Activated naive CD4-positive, alpha-beta T cell treated with Interleukin-2 at 50 U/mL for 16 hours (primary cell): ENCODE results near the gene LPP.

Experiments used
- DNase-seq: peaks from one replicate; pipeline ENCODE4 v3.0.0-alpha.2; 2020

Gene LPP

GRCh38 chr3:188341501-188341900 lies 187.5 kb downstream of the LPP start:
- DNase-seq = no peak

DNA sequence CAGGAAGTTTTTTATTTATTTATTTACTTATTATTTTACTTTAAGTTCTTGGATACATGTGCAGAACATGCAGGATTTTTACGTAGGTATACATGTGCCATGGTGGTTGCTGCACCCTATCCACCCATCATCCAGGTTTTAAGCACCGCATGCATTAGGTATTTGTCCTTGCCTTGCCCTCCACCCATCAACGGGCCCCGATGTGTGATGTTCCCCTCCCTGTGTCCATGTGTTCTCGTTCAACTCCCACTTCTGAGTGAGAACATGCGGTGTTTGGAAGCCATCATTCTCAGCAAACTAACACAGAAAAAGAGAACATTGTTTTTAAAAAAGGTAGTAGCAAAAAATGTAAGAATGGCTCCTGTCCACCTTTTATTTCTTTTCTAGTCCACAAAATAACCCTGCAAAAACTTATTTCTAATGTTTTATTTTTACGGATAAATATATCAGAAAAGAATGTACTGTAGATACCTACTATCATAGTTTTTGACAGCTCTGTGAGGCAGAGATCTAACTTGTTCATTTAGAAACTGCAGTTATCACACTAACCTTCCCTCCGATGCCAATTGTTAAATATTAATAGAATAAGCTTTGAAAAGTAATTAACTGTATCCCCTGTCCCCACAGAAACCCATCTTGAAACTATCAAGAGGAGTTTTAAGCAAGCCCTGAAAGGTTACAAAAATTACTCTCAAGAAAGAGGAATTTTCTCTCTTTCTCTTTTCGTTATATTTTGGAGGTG lies 189.2 kb downstream of the LPP start:
- DNase-seq = no peak

- DNase-seq = no peak
Observed at GRCh38 chr3:188343894-188344293, 189.9 kb downstream of the LPP start.

DNA sequence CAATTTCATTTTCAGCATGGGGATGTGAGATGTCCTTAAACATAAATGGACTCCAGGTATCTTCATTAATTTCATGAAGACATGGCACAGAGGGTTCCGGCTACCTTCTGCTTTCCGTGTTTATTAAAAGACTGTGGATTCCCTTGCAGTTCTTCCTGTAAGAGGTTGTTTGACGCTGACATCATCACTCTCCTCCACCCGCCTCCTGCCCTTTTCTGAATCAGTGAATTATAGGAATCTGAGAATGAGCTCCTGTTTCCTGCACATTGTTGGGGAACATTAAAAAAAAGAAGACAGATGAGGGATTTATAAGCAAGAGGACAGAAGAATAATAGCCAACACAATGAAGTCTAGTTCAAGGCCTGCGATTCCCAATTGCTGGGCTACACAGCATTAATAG lies 191.3 kb downstream of the LPP start:
- DNase-seq = no peak

- no peak for DNase-seq
Observed at GRCh38 chr3:188348435-188349244, 194.7 kb downstream of the LPP start.

GRCh38 chr3:188349351-188349901 lies 195.5 kb downstream of the LPP start:
- DNase-seq = no peak

GRCh38 chr3:188349933-188350332 lies 196.0 kb downstream of the LPP start:
- no peak for DNase-seq

DNA sequence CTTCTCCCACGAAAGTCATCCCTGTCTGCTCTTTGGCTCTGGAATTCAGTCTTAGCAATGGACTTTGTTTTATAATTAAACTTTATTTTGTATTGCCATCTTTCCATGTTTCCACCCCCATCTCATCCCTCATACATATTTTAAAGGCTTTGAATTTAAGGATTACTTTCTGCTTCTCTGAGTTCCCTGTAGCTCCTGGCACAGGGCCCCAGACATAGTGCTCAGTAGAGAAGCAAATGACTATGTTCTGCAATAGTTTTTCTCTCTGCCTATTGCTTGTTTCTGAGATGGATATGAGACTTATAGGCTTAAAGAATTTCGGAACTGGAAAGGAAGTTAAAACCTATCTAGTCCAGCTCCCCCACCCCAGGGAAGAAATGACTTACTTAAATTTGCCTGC lies 197.0 kb downstream of the LPP start:
- no peak for DNase-seq

- no peak for DNase-seq
Observed at GRCh38 chr3:188351648-188352047, 197.7 kb downstream of the LPP start.

- DNase-seq = no peak
Observed at GRCh38 chr3:188352196-188352927, 198.4 kb downstream of the LPP start.

- DNase-seq = no peak
Observed at GRCh38 chr3:188353426-188353825, 199.5 kb downstream of the LPP start.

DNA sequence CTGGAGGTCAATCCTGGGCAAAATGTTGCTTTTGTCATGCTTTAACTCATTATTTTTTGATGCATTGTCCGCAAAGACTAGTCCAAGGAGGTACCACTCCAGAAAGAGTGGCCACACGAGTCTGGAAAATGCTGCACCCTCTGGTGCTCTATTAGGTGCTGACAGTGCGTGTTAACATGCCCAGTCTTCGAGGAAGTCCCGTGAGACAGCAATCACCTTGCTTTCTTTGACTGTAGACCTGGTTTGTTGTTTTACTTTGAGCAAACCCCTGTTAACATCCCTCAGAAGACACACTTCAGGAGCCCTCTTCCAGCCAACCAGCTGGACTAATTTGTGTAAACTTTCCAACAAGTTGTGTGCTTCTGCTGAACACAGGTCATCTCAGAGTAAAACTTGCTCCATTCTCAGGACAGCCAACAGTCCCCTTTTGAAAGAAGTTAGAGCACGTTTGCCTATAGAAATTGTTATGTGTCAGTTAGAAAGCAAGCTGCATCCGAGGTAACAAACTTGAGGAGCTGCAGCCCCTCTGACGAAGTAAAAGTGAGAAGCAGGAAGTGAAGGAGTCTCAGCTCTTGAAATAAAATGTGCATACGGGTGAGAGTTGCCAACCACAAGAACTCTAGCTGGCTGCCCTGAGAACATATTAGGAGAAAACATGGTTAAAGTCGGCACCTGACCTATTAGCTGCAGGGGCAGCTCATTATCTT lies 205.0 kb downstream of the LPP start:
- peak; percentile 9 for DNase-seq

DNA sequence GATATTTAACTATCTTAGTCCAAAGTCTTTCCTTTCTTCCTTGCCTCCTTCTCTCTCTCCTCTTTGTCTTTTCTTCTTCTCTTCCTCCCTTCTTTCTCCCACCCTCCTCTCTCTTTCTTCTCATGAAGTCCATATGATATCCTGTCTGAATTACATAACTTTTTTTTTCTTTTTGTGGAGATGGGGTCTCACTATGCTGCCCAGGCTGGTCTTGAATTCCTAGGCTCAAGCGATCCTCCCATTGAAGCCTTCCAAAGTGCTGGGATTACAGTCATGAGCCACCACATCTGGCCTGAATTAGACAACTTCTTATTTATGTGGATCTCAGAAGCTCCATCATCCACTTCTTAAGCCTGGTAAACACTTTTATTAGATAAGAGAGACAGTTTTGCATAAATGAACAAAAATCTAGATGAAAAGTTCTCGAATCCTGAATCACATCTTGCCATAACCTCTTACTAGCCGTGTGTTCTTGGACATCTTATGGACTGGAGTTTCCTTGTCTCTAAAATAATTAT lies 206.5 kb downstream of the LPP start:
- no peak for DNase-seq

DNA sequence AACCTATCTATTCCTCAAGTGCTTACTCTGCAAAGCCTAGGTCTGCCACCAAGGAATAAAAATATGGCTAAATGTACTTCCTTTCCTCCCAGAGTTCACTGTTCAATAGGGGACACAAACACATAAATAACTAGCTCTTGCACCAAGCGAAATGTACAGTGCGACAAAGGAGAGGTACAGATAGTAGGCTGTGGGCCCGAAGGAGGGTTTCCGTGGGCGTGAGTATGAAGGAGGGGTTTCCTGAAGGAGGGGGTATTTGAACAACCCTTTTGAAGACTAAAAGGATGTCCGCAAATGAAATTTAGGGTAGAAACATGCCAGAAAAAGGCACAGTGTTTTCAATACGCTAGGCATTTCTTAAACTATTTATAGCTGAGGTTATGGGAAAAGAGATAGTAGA lies 207.9 kb downstream of the LPP start:
- DNase-seq = no peak

DNA sequence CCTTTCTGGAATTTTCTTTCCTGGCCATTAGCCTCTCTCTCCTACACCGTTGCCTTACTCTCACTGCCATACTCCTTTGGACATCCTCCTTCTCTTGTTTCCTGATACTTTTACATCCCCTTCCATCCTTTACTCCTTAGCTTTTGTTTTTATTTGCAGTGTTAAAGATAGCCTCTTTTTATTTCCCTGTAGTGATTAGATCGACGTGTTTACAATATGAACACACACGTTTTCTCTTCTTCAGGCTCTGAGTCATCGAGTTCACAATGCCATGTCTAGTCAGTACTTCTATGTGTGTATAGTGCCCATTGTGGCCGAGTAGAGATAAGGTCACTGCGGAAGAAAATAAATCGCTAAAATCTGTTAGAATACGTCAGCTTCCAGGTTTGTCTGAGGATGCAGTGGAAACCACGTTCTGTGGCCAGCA lies 208.5 kb downstream of the LPP start:
- DNase-seq = no peak

DNA sequence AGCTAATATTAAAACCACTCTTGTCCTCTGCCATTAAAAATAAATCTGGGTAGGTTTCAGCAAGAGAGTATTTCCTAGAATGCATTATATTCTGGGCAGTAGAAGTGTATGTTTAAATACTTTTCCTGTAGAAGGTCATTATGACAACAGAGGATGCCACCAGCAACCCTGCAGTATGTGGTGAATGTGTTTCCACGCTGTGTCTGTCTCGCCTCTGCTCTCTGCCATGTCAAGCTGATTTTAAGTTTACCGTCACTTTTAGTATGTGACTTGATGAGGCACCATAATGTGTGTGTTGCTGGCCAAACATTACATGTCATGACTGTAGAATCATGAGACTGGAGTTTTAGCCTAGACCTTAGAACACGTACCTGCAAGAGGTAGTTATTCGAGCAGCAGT lies 211.2 kb downstream of the LPP start:
- no peak for DNase-seq

DNA sequence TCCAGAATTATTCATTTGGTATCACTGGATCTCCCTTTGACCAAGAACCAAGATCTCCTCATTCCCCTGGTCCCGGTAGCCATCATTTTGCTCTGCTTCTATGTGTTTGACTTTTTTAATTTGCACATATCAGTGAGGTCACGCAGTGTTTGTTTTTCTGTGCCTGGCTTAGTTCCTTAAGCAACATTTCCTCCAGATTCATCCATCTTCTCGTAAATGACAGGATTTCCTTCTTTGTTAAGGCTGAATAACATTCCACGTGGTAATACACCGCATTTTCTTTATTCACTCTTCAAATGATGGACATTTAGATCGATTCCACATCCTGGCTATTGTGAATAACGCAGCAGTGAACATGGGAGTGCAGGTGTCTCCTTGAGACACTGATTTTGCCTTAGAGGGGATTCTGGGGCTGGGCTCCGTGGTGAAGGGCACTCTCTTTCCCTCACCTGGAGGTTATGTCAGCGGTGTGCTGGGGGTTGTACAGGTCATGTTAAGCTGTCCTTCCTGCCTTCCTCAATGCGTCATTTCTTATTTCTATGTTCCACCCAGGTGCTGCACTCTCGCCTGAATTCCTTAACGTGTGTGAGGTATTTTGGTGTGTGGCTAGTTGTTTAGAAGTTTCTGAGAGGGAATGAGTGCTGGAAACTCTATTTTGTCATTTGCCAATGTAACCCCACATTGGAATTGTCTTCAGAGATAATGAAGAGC lies 212.2 kb downstream of the LPP start:
- no peak for DNase-seq

- DNase-seq = no peak
Observed at GRCh38 chr3:188367678-188368077, 213.7 kb downstream of the LPP start.

GRCh38 chr3:188369526-188369925 lies 215.6 kb downstream of the LPP start:
- no peak for DNase-seq

GRCh38 chr3:188370081-188370830 lies 216.3 kb downstream of the LPP start:
- peak; percentile 11 for DNase-seq

DNA sequence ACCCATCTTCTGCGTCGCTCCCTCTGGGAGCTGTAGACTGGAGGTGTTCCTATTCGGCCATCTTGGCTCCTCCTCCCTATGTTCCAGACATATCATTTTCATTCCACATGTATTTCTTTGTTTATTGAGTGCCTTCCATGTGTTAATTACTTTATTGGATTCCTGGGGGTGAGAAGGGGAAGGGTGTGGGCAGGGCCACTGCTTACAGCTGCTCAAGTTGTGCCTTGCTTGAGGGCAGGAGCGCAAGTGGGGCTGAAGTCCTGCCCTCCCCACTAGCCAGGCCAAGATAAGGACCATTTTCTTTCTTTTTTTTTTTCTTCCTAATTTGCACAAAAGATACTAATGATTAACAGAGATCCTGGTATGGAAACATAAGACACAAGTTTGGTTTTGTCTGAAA lies 224.8 kb downstream of the LPP start:
- DNase-seq = no peak
